Right ventricle myocardium superior (tissue), 1 donor: ENCODE results near the gene L1CAM. TPM values are rescaled to one million over a fixed set of nuclear protein-coding genes. Genes with fewer than 3 reads are reported as not detected.

Source experiments
- ATAC-seq: fragments of 200-7000 bp; cut with Tn5 transposase; one replicate; pipeline ENCODE4 v1.9.1; 2020; ENCODE audit warnings: mild to moderate bottlenecking; ENCODE audit not compliant: poor library complexity
- DNase-seq: peaks from one replicate; pipeline ENCODE4 v3.0.0-alpha.2; 2020
- intact Hi-C: fragments of 100-400 bp; cut with DNase I; formaldehyde crosslinking; loops from one replicate; pipeline ENCODE4 v1.11.2; 2022
- total RNA-seq: library from RNA; stranded (reverse); fragmentation: NEBNext Ultra II Directional; extraction: Animal tissue kit (Norgen Biotek cat#: 25700); gene quantifications from one replicate; pipeline ENCODE4 v1.2.1, GENCODE V29; 2021
- donor health status: DM: no; HTN: yes; CAD: no; lungs with severe emphysema.

The L1CAM gene
- total RNA-seq, 1 donor from 2014 or later, result 5.3 TPM

- DNase-seq (no peak), ATAC-seq (no peak)
- intact Hi-C loops, result no loop called here
Measured at GRCh38 chrX:153869473-153870287, 16.3 kb downstream of the L1CAM start.

GRCh38 chrX:153868576-153869472 lies 17.1 kb downstream of the L1CAM start:
- no peak for ATAC-seq
- intact Hi-C loops, result no loop called here
- no peak for DNase-seq

GRCh38 chrX:153867671-153868070 lies 18.3 kb downstream of the L1CAM start:
- intact Hi-C loops, result no loop called here
- ATAC-seq, result no peak
- no peak for DNase-seq

- ATAC-seq (no peak), DNase-seq (no peak)
- intact Hi-C loops, result no loop called here
Measured at GRCh38 chrX:153867139-153867538, 18.8 kb downstream of the L1CAM start.

GRCh38 chrX:153866302-153867019 lies 19.5 kb downstream of the L1CAM start:
- ATAC-seq (no peak), DNase-seq (no peak)
- intact Hi-C loops, result no loop called here

- intact Hi-C loops, result no loop called here
- no peak for ATAC-seq
Measured at GRCh38 chrX:153865685-153866084, 20.3 kb downstream of the L1CAM start.

GRCh38 chrX:153865321-153865580 lies 20.7 kb downstream of the L1CAM start:
- DNase-seq (no peak), ATAC-seq (no peak)
- intact Hi-C loops, result no loop called here

More at GRCh38 chrX:153865685-153866084, 20.3 kb downstream of the L1CAM start:
- DNase-seq, result no peak

- DNase-seq (no peak), ATAC-seq (no peak)
- intact Hi-C loops, result no loop called here
Measured at GRCh38 chrX:153864561-153865320, 21.2 kb downstream of the L1CAM start.

- DNase-seq, result no peak
- intact Hi-C loops, result no loop called here
- ATAC-seq, result no peak
Measured at GRCh38 chrX:153864101-153864500, 21.9 kb downstream of the L1CAM start.

- ATAC-seq, result no peak
- intact Hi-C loops, result no loop called here
- no peak for DNase-seq
Measured at GRCh38 chrX:153863251-153863991, 22.6 kb downstream of the L1CAM start.

- intact Hi-C loops, result no loop called here
- ATAC-seq (no peak), DNase-seq (no peak)
Measured at GRCh38 chrX:153862369-153863250, 23.4 kb downstream of the L1CAM start.

- intact Hi-C loops, result no loop called here
- DNase-seq (no peak), ATAC-seq (no peak)
Measured at GRCh38 chrX:153861733-153862310, 24.2 kb downstream of the L1CAM start.

GRCh38 chrX:153861151-153861550 lies 24.8 kb downstream of the L1CAM start:
- ATAC-seq, result no peak
- intact Hi-C loops, result no loop called here
- no peak for DNase-seq

- ATAC-seq (no peak), DNase-seq (no peak)
- intact Hi-C loops, result no loop called here
Measured at GRCh38 chrX:153857348-153857903, 28.5 kb downstream of the L1CAM start.

- no peak for DNase-seq
- intact Hi-C loops, result no loop called here
- no peak for ATAC-seq
Measured at GRCh38 chrX:153854702-153855101, 31.3 kb downstream of the L1CAM start.

GRCh38 chrX:153853902-153854267 lies 32.1 kb downstream of the L1CAM start:
- ATAC-seq (no peak), DNase-seq (no peak)
- intact Hi-C loops, result no loop called here
